NOMO-1 (cell line): ENCODE data around the gene GSTK1.
"Not testable (repeated sequence)": the region's sequence is repeated elsewhere in the genome, so short reads cannot be mapped to it uniquely, and the experiment has no call there.

Source experiments
- DNase-seq, 2 experiments: peaks; one replicate each; lab custom pipeline; 2025; ENCODE audit not compliant: unreplicated experiment in 2 of 2; lab: John Stamatoyannopoulos, UW

GSTK1 gene

GRCh38 chr7:143265017-143265693, 1.9 kb downstream of the GSTK1 start:
- DNase-seq: no peak

GRCh38 chr7:143269251-143269650, 6.0 kb downstream of the GSTK1 start:
- no peak for DNase-seq

GRCh38 chr7:143271240-143271639, 8.0 kb downstream of the GSTK1 start:
- no peak for DNase-seq

- no peak for DNase-seq
Measured at GRCh38 chr7:143272871-143273270, 9.6 kb downstream of the GSTK1 start.

- DNase-seq: no peak
Measured at GRCh38 chr7:143279186-143280098, 16.2 kb downstream of the GSTK1 start.

GRCh38 chr7:143280160-143280559, 16.9 kb downstream of the GSTK1 start:
- no peak for DNase-seq

GRCh38 chr7:143280566-143280965, 17.3 kb downstream of the GSTK1 start:
- DNase-seq: no peak

- DNase-seq: no peak
Measured at GRCh38 chr7:143281529-143281928, 18.3 kb downstream of the GSTK1 start.

GRCh38 chr7:143282124-143282523, 18.9 kb downstream of the GSTK1 start:
- no peak for DNase-seq

GRCh38 chr7:143283381-143283780, 20.1 kb downstream of the GSTK1 start:
- no peak for DNase-seq

- DNase-seq: no peak
Measured at GRCh38 chr7:143284591-143285469, 21.6 kb downstream of the GSTK1 start, which contains the start of gene TMEM139. TSS of gene TMEM139 (plus strand) at chr7:143284958. CDS start at chr7:143285958, 1,000 bp downstream.

GRCh38 chr7:143285470-143285778, 22.2 kb downstream of the GSTK1 start:
- no peak for DNase-seq

GRCh38 chr7:143285806-143286521, 22.7 kb downstream of the GSTK1 start:
- no peak for DNase-seq

GRCh38 chr7:143286522-143286890, 23.3 kb downstream of the GSTK1 start:
- no peak for DNase-seq

GRCh38 chr7:143287339-143287934, 24.2 kb downstream of the GSTK1 start:
- no peak for DNase-seq

GRCh38 chr7:143287935-143288826, 24.9 kb downstream of the GSTK1 start, which contains the start of gene CASP2:
TSS of gene CASP2 (plus strand) at chr7:143288351. CDS start at chr7:143288456, 105 bp downstream.
- DNase-seq: peak; percentile 83 to 88

GRCh38 chr7:143288836-143289235, 25.6 kb downstream of the GSTK1 start:
- DNase-seq: no peak

GRCh38 chr7:143289421-143289820, 26.2 kb downstream of the GSTK1 start:
- DNase-seq: no peak

- DNase-seq: not testable (repeated sequence)
Measured at GRCh38 chr7:143289888-143290287, 26.6 kb downstream of the GSTK1 start.
